Mucosa of descending colon (tissue), 3 donors: ENCODE data around the gene PPP2R2D. TPM values are rescaled to one million over a fixed set of nuclear protein-coding genes. Genes with fewer than 3 reads are reported as not detected.

Experiments used
- ATAC-seq: fragments of 200-7000 bp; cut with Tn5 transposase; one replicate; pipeline ENCODE4 v1.9.1; 2020; ENCODE audit warnings: mild to moderate bottlenecking, moderate library complexity
- DNase-seq, 3 donors: peaks; one replicate each; pipeline ENCODE4 v3.0.0-alpha.2; 2020
- H3K36me3 ChIP-seq: fragments of 200-600 bp; one replicate; pipeline ENCODE4 v1.8.0; 2021; ENCODE audit warnings: low read depth, mild to moderate bottlenecking
- H3K4me1 ChIP-seq: fragments of 200-600 bp; one replicate; pipeline ENCODE4 v1.8.0; 2021; ENCODE audit warnings: low read depth, mild to moderate bottlenecking
- H3K4me3 ChIP-seq: fragments of 200-600 bp; one replicate; pipeline ENCODE4 v1.8.0; 2021; ENCODE audit warnings: mild to moderate bottlenecking
- H3K9me3 ChIP-seq: fragments of 200-600 bp; one replicate; pipeline ENCODE4 v1.8.0; 2021; ENCODE audit warnings: mild to moderate bottlenecking
- intact Hi-C, 2 donors: fragments of 100-400 bp; cut with DNase I in 1 of 2; cut with micrococcal nuclease in 1 of 2; formaldehyde crosslinking; loops; one replicate each; pipeline versions ENCODE4 v1.11.0 to v1.11.1; 2022; cut with DNase I, micrococcal nuclease
- total RNA-seq, 3 donors: library from RNA; stranded (reverse); fragmentation: NEBNext Ultra II Directional in 2 of 3; extraction: Animal tissue kit (Norgen Biotek cat#: 25700) in 2 of 3; gene quantifications; one replicate each; pipeline versions ENCODE4 v1.2.1 to v1.2.4, GENCODE V29; 2021 to 2023
- TF ChIP-seq, protein P1 (sequence below): fragments of 200-600 bp; IDR thresholded peaks from one replicate; pipeline ENCODE4 v1.8.0; 2022; ENCODE audit warnings: antibody characterized with exemption, mild to moderate bottlenecking
- donor health status: DM: no; HTN: no; CAD: no; lungs with moderate emphysema.
- donor health status: DM: no; HTN: no; CAD: no.
- donor health status: DM: no; HTN: yes; CAD: no.

Gene PPP2R2D
- total RNA-seq, 3 donors from 2014 or later, result 27.8 to 34.4 (median 33.9) TPM

DNA sequence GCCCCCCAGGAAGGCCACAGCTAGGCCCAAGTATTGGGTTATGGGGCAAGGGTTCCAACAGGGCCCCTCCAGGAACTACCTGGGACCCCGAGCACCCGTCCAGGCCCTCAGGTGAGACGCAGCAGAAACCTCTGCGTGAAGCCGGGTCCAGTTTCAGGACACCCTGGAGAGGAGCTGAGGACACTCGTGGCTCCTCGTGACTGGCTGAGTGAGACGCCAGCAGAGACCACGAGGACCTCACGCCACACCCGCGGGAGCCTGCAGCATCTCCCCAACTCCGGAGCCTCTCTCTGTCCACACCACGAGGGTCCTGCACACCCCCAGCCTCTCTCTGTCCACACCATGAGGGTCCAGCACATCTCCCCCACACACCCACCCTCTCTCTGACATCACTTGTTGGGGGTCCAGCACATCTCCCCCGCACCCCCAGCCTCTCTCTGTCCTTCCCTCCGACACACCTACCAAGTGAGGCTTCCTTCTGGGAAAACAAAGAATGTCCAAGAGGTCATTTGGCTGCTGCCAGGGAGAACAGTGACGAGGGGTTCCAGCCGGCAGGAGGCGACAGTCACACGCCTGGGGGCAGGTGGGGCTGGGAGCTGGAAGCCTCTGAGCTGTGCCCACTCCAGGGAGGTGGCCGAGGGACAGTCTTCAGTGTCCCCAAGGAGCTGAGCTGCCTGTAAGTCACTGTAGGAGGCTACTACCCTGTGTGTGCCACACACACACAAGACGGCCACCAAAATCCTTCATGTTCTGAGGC lies 46.1 kb upstream of the PPP2R2D start:
- intact Hi-C loops, result no loop called here
- no peak overlapping the region for H3K4me3 ChIP-seq
- H3K9me3 ChIP-seq, result no peaks in the 10 kb centered on the region
- DNase-seq, result no peak
- no peaks in the 10 kb centered on the region for H3K36me3 ChIP-seq
- ATAC-seq, result no peak
- TF ChIP-seq, protein P1, sequence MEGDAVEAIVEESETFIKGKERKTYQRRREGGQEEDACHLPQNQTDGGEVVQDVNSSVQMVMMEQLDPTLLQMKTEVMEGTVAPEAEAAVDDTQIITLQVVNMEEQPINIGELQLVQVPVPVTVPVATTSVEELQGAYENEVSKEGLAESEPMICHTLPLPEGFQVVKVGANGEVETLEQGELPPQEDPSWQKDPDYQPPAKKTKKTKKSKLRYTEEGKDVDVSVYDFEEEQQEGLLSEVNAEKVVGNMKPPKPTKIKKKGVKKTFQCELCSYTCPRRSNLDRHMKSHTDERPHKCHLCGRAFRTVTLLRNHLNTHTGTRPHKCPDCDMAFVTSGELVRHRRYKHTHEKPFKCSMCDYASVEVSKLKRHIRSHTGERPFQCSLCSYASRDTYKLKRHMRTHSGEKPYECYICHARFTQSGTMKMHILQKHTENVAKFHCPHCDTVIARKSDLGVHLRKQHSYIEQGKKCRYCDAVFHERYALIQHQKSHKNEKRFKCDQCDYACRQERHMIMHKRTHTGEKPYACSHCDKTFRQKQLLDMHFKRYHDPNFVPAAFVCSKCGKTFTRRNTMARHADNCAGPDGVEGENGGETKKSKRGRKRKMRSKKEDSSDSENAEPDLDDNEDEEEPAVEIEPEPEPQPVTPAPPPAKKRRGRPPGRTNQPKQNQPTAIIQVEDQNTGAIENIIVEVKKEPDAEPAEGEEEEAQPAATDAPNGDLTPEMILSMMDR, result no peak
- H3K4me1 ChIP-seq, result no peaks in the 10 kb centered on the region

DNA sequence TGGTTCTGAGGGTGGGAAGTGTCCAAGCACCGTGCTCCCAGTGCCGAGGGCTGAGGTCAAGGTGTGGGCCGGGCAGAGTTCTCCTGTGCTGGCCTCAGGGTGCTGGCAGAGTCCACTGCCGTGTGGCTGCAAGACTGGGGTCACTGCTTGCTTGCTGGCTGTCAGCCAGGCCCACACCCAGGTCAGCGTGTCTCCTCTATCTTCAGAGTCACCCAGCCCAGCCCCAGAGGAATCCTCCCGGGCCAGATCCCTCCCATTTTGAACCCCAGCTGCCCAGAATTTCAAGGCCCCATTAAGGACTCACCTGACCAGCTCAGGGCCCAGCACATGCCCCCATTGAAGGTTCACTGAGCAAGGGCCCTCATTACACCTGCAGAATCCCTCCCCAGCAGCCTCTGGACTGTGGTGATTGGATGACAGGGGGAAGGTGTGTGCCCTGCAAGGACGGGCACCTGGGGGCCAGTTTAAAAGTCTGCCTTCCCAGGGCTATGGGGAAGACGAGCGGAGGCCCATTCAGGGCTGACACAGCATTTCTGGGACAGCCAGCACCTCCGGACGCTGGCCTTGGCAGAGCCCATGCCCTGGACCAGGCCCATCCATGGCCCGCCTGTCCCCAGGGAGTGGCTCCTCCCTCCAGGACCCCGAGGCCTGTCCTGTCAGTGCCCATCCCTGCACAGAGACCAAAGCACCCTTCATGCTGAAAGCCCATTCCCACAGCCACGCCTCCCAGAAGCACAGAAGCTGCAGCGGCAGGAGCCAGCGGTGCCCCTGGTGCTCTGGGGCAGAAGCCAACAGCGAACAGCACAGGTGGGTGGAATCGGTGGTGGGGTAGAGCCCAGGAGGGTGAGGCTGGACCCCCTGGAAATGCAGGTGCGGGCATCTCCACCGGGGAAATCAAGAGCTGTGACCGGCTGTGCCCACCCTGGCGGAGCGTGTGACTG lies 45.1 kb upstream of the PPP2R2D start:
- no peak for ATAC-seq

DNA sequence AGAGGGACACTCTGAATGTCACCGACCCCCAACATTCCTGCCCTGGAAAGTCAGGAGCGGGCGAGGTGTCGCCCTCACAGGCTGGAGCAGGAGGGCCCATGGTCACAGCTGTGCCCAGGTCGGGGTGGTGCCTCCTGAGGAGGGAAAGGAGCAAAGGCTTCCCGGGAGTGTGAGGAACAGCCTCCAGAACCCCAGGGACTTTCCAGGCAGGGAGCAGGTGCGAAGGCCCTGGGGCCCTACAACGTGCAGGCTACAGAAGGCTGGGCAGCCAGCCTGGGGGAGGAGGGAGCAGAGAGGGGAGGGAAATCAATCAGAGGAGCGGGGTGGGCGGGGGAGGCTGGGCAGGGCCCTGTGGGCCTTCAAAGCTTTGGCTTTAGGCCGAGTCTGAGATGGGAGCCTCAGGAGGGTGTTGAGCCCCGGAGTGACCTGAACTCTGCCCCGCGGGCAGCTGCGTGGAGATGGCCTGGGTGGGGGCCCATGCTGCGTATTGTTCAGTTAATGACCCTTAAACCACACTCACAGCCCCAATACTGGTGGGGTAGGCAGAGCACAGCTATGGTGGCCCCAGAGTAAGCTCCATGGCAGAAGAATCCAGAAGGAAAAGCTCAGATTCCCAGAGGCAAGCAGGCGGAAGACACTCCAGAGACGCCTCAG lies 44.2 kb upstream of the PPP2R2D start:
- no peaks in the 10 kb centered on the region for H3K36me3 ChIP-seq
- H3K4me3 ChIP-seq, result no peak overlapping the region
- intact Hi-C loops, result no loop called here
- H3K4me1 ChIP-seq, result no peaks in the 10 kb centered on the region
- peak in 1 of 3 donors; percentile 20 for DNase-seq
- H3K9me3 ChIP-seq, result no peaks in the 10 kb centered on the region
- no peak for ATAC-seq
- TF ChIP-seq, protein P1, result no peak

More for the DNA sequence above, 45.1 kb upstream of the PPP2R2D start:
- Histone ChIP-seq H3K36me3 (no peaks in the 10 kb centered on the region), H3K4me3 (no peak overlapping the region), H3K9me3 (no peaks in the 10 kb centered on the region), H3K4me1 (no peaks in the 10 kb centered on the region)
- intact Hi-C loops, result no loop called here
- no peak for DNase-seq
- TF ChIP-seq, protein P1, result no peak

DNA sequence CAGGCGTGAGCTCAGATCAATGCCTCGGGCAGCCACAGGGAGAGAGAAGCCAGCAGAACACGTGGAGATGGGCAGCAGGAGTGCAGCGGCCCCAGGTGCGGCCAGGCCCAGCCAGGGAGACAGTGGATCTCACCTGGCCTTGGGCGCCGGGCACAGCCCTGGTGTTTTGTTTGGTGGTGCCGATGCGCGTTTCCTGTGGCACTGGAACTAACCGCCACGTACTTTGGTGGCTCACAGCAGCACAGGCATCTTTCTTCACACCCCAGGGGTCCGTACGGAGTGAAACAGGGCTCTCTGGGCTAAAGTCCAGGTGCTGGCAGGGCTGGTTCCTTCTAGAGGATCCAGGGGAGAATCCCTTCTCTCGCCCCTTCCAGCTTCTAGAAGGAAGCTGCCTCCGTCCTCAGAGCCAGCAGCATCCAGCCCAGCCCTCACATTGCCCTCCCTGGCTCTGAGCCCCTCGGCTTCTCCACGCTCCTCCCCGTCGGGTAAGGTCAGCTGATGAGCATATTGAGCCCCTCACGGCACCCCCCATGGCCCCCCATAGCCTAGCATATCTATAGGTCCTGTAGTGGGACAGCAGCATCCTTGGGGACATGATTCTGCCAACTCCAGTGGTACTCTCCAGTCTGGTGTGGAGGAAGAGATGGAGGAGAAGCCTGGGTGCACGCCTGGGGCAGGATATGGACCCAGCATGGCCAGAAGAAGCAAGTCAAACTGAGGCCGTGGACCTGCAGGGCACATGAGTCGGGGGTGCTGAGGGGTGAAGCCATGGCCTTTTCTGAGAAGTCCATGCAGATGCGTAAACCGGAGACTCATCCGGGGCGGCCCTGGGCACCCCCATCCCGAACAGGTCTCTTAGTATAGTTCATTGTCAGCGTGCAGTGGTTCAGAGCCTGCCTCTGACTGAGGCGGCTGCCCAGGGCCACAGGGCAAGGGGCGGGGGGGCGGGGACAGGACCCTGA lies 43.4 kb upstream of the PPP2R2D start:
- Histone ChIP-seq H3K4me3 (no peak overlapping the region), H3K36me3 (no peaks in the 10 kb centered on the region), H3K9me3 (no peaks in the 10 kb centered on the region), H3K4me1 (no peaks in the 10 kb centered on the region)
- intact Hi-C loops, result no loop called here
- DNase-seq, result no peak
- TF ChIP-seq, protein P1, result no peak
- no peak for ATAC-seq

DNA sequence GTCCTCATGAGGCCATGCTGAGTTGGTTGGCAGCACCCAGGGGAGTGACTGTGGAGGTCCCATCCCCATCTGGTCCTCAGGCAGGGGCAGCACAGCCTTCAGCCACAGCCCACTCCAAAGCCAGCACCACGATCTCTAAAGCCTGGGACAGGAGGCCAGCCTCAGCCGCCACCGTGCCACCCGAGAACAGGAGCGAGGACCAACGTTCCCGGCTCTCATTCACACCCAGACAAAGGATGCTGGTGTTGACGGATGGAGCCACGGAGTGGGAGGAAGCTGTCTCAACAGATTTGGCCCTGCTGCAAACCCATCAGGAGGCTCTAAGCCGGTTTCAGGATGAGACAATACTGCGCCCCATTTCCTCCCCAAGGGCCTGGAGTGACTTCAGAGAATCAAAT lies 42.7 kb upstream of the PPP2R2D start:
- ATAC-seq (no peak), DNase-seq (no peak)
- H3K4me3 ChIP-seq, result no peak overlapping the region
- no peaks in the 10 kb centered on the region for H3K4me1 ChIP-seq
- no peaks in the 10 kb centered on the region for H3K9me3 ChIP-seq
- TF ChIP-seq, protein P1, result no peak
- no peaks in the 10 kb centered on the region for H3K36me3 ChIP-seq
- intact Hi-C loops, result no loop called here
